Measurements from ENCODE around the gene ACTR1A. TPM values are rescaled to one million over a fixed set of nuclear protein-coding genes. Genes with fewer than 3 reads are reported as not detected.
"Not testable (repeated sequence)": the region's sequence is repeated elsewhere in the genome, so short reads cannot be mapped to it uniquely, and the experiment has no call there.

Gene ACTR1A
- total RNA-seq, 1 donor from 2014 or later, result 164 TPM

DNA sequence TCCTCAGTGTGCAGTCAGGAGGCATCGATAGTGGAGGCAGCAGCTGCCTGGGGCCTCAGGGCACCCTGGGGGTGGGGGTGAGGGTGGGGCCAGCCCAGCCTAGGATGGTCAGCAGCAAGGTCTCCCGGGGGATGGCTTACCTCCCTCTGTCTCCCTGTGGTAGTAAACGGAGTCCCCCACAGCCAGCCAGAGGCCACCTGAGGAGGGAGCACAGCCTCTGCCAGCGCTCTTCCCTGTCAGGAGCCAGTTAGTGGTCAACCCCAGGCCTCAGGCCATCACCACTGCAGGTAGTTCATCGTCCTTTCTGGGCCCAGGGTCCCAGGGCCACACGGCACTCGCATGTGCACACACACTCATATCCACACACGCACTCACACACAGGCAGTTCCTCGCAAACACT, 22.1 kb downstream of the ACTR1A start:
- DNase-seq, result no peak

- no peak for DNase-seq
Measured at GRCh38 chr10:102479651-102480050, 22.9 kb downstream of the ACTR1A start.

DNA sequence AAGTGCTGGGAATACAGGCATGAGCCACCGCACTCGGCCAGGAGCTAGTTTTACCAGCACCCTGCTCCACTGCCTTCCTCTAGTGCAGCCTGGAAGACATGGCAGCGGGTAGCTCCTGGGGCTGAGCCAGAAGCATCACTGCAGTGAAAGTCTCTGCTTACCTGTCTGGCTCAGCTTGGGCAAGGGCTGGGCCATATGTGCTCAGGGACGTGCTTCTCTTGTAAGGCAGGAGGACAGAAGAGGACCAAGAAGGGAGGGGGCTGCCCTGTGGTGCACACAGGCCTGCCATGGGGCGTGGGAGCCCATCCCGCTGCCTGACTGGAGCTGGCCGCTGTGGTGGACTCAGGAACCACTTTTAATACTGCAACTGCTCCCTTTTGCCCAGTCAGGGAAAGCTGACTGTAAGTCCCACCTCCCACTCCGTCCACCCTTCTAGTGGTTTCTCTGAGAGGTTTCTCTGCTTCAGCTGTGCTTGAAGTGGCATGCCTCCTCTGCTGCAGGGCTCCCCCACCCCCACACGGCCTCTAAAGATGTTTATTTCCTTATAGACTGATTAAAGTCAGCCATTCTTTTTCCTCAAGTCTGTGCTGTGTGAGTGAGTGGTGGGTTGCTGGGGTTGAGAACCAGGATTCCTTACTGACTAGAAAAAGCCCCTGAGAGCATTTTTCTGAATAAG, 25.9 kb downstream of the ACTR1A start:
- DNase-seq, result no peak

DNA sequence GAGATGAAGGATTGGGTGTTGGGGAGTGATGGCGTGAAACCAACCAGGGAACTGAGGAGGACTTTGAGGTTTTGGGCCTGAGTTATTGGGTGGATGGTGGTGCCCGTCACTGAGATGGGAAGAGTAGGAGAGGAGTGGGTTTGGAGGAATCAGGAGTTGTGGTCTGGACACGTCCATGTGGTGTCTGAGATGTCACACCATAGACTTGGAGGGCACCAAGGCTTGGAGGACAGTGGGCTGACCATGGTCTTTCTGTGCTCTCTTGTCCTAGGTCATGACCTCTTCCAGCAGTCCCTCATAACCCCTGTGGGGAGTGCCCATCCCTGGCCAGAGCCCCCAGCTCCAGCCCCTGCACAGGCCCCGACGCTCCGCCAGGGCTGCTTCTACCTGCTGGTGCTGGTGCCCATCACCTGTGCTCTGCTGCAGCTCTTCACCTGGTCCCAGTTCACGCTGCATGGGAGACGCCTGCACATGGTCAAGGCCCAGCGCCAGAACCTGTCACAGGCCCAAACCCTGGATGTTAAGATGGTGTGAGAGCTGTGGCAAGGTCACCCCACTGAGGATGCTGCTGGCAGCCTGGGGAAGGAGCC, 27.0 kb downstream of the ACTR1A start:
- no peak for DNase-seq

DNA sequence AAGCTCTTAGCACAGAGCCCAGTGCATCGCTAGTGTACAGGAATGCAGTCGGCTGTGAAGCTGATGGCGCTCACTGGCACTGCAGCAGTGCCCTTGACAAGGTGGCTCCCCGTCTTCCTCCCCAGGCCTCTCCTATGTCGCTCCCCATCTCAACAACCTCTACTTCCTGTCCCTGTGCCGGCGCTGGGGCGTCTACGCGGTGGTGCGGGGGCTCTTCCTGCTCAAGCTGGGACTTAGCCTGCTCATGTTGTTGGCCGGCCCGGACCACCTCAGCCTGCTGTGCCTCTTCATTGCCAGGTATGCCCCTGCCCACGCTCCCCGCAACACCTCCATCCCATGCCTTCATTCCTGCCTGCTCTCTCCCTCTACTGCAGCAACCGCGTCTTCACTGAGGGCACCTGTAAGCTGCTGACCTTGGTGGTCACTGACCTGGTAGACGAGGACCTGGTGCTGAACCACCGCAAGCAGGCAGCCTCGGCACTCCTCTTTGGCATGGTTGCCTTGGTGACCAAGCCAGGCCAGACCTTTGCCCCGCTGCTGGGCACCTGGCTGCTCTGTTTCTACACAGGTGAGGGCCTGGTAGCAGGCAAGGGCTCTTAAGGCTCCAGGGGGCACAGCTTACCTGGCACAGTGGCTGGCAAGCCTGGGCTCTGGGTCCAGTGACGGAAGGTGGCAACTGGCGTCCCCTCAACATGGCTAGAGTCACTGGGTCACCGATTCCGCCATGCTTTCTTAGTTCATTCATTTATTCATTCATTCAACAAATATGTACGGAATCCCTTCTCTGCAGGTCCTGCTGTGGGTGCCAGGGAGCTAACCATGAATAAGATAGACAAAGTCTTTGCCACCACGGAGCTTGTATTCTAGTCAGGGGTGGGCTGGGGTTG, 28.8 kb downstream of the ACTR1A start:
- DNase-seq, result no peak

DNA sequence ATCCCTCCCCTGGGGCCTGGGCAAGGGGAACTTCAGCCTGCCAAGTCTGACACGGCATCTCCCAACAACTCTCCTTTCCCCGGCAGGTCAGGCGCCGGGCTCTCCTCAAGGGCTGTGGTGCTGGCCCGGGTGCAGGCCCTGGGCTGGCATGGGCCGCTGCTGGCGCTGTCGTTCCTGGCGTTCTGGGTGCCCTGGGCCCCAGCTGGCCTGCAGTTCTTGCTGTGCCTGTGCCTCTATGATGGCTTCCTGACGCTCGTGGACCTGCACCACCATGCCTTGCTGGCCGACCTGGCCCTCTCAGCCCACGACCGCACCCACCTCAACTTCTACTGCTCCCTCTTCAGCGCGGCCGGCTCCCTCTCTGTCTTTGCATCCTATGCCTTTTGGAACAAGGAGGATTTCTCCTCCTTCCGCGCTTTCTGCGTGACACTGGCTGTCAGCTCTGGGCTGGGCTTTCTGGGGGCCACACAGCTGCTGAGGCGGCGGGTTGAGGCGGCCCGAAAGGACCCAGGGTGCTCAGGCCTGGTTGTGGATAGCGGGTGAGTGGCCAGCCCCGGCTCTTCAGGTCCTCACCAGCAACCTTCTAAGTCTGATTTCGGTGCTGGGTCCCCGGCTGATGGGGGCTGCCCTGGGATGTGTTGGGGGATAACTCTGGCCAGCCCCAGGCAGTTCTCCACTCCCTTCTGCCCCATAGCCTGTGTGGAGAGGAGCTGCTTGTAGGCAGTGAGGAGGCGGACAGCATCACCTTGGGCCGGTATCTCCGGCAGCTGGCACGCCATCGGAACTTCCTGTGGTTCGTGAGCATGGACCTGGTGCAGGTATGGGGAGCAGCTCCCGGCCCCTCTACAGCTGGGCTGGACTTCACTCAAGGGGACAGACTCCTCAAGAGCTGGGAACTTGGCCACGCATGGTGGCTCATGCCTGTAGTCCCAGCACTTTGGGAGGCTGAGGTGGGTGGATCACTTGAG, 31.6 kb downstream of the ACTR1A start:
- DNase-seq, result no peak

GRCh38 chr10:102468683-102469082, 33.8 kb downstream of the ACTR1A start:
- no peak for DNase-seq

DNA sequence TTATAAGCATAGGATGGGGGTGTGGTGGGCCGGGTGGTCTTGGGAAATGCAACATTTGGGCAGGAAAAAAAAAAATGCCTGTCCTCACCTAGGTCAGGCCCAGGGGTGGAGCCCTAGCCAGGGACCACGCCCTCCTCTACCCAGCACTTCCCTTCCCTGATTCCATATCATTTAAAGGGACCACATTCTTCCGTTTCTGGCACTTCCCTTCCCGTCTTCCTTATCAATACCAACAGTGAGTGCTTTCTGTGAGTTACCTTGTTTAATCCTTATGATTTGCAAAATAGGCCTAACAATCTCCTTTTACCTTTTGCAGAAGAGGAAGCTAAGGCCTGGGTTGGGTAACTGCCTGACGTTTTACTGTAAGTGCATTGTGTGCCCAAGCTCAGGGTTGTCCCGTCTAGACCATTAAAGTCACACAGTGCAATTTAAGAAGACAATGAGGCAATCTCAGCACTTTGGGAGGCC, 34.5 kb downstream of the ACTR1A start:
- DNase-seq, result no peak

DNA sequence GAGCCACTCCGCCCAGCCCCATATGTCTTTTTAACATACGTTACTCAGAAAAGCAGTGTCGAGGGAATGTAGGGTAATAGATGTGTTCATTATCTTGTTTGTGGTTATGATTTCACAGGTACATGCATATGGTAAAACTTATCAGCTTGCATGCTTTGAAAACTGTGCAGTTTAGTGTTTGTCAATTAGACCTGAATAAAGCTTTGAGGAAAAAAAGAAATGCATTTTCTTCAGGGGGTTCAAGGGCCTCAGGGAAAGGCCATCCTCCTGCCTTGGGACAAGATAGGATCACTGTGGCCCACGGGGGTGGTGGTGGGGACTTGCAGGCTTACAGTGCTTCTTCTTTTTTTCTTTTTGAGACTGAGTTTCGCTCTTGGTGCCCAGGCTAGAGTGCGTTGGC, 35.2 kb downstream of the ACTR1A start:
- no peak for DNase-seq

GRCh38 chr10:102465466-102465865, 37.0 kb downstream of the ACTR1A start:
- no peak for DNase-seq

DNA sequence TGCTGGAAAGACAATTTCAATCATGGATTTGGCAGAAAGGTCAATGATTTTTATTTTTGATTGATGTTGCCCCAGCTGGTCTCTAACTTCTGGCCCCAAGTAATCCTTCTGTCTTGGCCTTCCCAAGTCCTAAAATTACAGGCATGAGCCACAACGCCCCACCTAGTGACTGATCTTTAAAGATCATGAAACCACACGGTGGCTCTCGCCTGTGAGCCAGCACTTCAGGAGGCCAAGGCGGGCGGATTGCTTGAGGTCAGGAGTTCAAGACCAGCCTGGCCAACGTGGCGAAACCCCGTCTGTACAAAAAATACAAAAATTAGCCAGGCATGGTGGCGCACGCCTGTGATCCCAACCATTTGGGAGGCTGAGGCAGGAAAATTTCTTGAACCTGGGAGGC, 38.5 kb downstream of the ACTR1A start:
- DNase-seq, result no peak

- DNase-seq, result no peak
Measured at GRCh38 chr10:102462512-102463054, 39.9 kb downstream of the ACTR1A start.

GRCh38 chr10:102461187-102462054, 41.1 kb downstream of the ACTR1A start:
- peak; percentile 80 for DNase-seq

GRCh38 chr10:102460836-102461186, 41.7 kb downstream of the ACTR1A start:
- DNase-seq, result no peak

- DNase-seq, result no peak
Measured at GRCh38 chr10:102458656-102459055, 43.9 kb downstream of the ACTR1A start.

- DNase-seq, result no peak
Measured at GRCh38 chr10:102457591-102458150, 44.8 kb downstream of the ACTR1A start.

- DNase-seq, result no peak
Measured at GRCh38 chr10:102455893-102456471, 46.5 kb downstream of the ACTR1A start.

GRCh38 chr10:102454662-102455487, 47.6 kb downstream of the ACTR1A start:
- DNase-seq, result not testable (repeated sequence)

DNA sequence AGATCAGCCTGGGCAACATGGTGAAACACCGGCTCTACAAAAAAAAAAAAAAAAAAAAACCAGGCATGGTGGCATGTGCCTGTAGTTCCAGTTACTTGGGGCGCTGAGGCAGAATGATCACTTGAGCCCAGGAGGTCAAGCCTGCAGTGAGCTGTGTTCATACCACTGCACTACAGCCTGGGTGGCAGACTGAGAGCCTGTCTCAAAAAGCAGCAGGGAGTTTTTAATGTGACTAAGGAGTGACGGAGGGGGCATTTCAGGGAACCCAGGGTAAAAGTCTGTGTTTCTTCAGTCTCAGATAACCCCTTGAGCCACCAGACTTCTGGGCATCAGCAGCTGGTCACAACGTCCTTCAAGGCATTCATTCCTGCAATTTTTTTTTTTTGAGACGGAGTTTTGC, 49.0 kb downstream of the ACTR1A start:
- no peak for DNase-seq
